Rectal smooth muscle tissue (tissue), 1 donor: ENCODE data around the gene ANK3.

Source experiments
- H3K27ac ChIP-seq: one replicate; pipeline ENCODE4 v1.7.0; 2013; ENCODE audit warnings: low read depth, low read length, inconsistent platforms
- H3K27me3 ChIP-seq: one replicate; pipeline ENCODE4 v1.7.0; 2013; ENCODE audit warnings: low read length; ENCODE audit not compliant: control insufficient read depth, insufficient read depth
- H3K36me3 ChIP-seq: one replicate; pipeline ENCODE4 v1.7.0; 2013; ENCODE audit warnings: low read length; ENCODE audit not compliant: control insufficient read depth, insufficient read depth
- H3K4me1 ChIP-seq: one replicate; pipeline ENCODE4 v1.7.0; 2013; ENCODE audit warnings: low read length; ENCODE audit not compliant: control insufficient read depth, insufficient read depth
- H3K4me3 ChIP-seq: one replicate; pipeline ENCODE4 v1.7.0; 2013; ENCODE audit warnings: low read length
- H3K9ac ChIP-seq: one replicate; pipeline ENCODE4 v1.7.0; 2013; ENCODE audit warnings: low read length

The ANK3 gene

GRCh38 chr10:60185421-60185820 lies 204.3 kb downstream of the ANK3 start:
- Histone ChIP-seq H3K9ac (no peak overlapping the region), H3K4me3 (no peak overlapping the region), H3K36me3 (no peaks in the 10 kb centered on the region), H3K27ac (no peak overlapping the region), H3K27me3 (no peaks in the 10 kb centered on the region), H3K4me1 (no peaks in the 10 kb centered on the region)

- H3K27ac ChIP-seq, result no peak overlapping the region
- H3K9ac ChIP-seq, result no peak overlapping the region
- no peak overlapping the region for H3K4me3 ChIP-seq
- H3K36me3 ChIP-seq, result no peaks in the 10 kb centered on the region
- no peaks in the 10 kb centered on the region for H3K4me1 ChIP-seq
- no peaks in the 10 kb centered on the region for H3K27me3 ChIP-seq
Measured at GRCh38 chr10:60182691-60183090, 207.0 kb downstream of the ANK3 start.

GRCh38 chr10:60176925-60177324 lies 212.8 kb downstream of the ANK3 start:
- H3K36me3 ChIP-seq, result no peaks in the 10 kb centered on the region
- H3K4me1 ChIP-seq, result no peaks in the 10 kb centered on the region
- H3K27me3 ChIP-seq, result no peaks in the 10 kb centered on the region
- H3K9ac ChIP-seq, result no peak overlapping the region
- no peak overlapping the region for H3K27ac ChIP-seq
- H3K4me3 ChIP-seq, result no peak overlapping the region

GRCh38 chr10:60175441-60175971 lies 214.2 kb downstream of the ANK3 start:
- Histone ChIP-seq H3K27me3 (no peaks in the 10 kb centered on the region), H3K4me3 (no peak overlapping the region), H3K4me1 (no peaks in the 10 kb centered on the region), H3K36me3 (no peaks in the 10 kb centered on the region), H3K9ac (no peak overlapping the region), H3K27ac (no peak overlapping the region)

- Histone ChIP-seq H3K4me1 (no peaks in the 10 kb centered on the region), H3K27me3 (no peaks in the 10 kb centered on the region), H3K36me3 (no peaks in the 10 kb centered on the region), H3K9ac (no peak overlapping the region), H3K27ac (no peak overlapping the region), H3K4me3 (no peak overlapping the region)
Measured at GRCh38 chr10:60172363-60172990, 217.2 kb downstream of the ANK3 start.

- no peaks in the 10 kb centered on the region for H3K4me1 ChIP-seq
Measured at GRCh38 chr10:60171436-60172013, 218.2 kb downstream of the ANK3 start.

GRCh38 chr10:60170250-60170649 lies 219.4 kb downstream of the ANK3 start:
- no peak overlapping the region for H3K4me3 ChIP-seq
- H3K27ac ChIP-seq, result no peak overlapping the region
- H3K9ac ChIP-seq, result no peak overlapping the region
- no peaks in the 10 kb centered on the region for H3K27me3 ChIP-seq
- no peaks in the 10 kb centered on the region for H3K4me1 ChIP-seq
- H3K36me3 ChIP-seq, result no peaks in the 10 kb centered on the region

More at GRCh38 chr10:60171436-60172013, 218.2 kb downstream of the ANK3 start:
- H3K4me3 ChIP-seq, result no peak overlapping the region
- H3K9ac ChIP-seq, result no peak overlapping the region
- H3K27ac ChIP-seq, result no peak overlapping the region
- H3K27me3 ChIP-seq, result no peaks in the 10 kb centered on the region
- no peaks in the 10 kb centered on the region for H3K36me3 ChIP-seq

GRCh38 chr10:60169111-60169510 lies 220.6 kb downstream of the ANK3 start:
- Histone ChIP-seq H3K9ac (no peak overlapping the region), H3K27ac (no peak overlapping the region), H3K27me3 (no peaks in the 10 kb centered on the region), H3K36me3 (no peaks in the 10 kb centered on the region), H3K4me3 (no peak overlapping the region), H3K4me1 (no peaks in the 10 kb centered on the region)

- Histone ChIP-seq H3K27me3 (no peaks in the 10 kb centered on the region), H3K9ac (no peak overlapping the region), H3K4me1 (no peaks in the 10 kb centered on the region), H3K27ac (no peak overlapping the region), H3K4me3 (no peak overlapping the region), H3K36me3 (no peaks in the 10 kb centered on the region)
Measured at GRCh38 chr10:60167050-60167449, 222.6 kb downstream of the ANK3 start.

GRCh38 chr10:60163786-60164185 lies 225.9 kb downstream of the ANK3 start:
- H3K27ac ChIP-seq, result no peak overlapping the region

GRCh38 chr10:60162631-60163030 lies 227.0 kb downstream of the ANK3 start:
- no peak overlapping the region for H3K4me3 ChIP-seq
- H3K27me3 ChIP-seq, result no peaks in the 10 kb centered on the region
- no peak overlapping the region for H3K9ac ChIP-seq
- no peak overlapping the region for H3K27ac ChIP-seq
- no peaks in the 10 kb centered on the region for H3K36me3 ChIP-seq
- no peaks in the 10 kb centered on the region for H3K4me1 ChIP-seq

More at GRCh38 chr10:60163786-60164185, 225.9 kb downstream of the ANK3 start:
- H3K36me3 ChIP-seq, result no peaks in the 10 kb centered on the region
- no peaks in the 10 kb centered on the region for H3K4me1 ChIP-seq
- no peak overlapping the region for H3K9ac ChIP-seq
- H3K27me3 ChIP-seq, result no peaks in the 10 kb centered on the region
- no peak overlapping the region for H3K4me3 ChIP-seq

- H3K4me1 ChIP-seq, result no peaks in the 10 kb centered on the region
- H3K27ac ChIP-seq, result no peak overlapping the region
- H3K27me3 ChIP-seq, result no peaks in the 10 kb centered on the region
- no peak overlapping the region for H3K4me3 ChIP-seq
- H3K9ac ChIP-seq, result no peak overlapping the region
- no peaks in the 10 kb centered on the region for H3K36me3 ChIP-seq
Measured at GRCh38 chr10:60155943-60156683, 233.6 kb downstream of the ANK3 start.
